ENCODE measurements around the gene PALD1. TPM values are rescaled to one million over a fixed set of nuclear protein-coding genes. Genes with fewer than 3 reads are reported as not detected.

Gene PALD1
- total and polyA plus RNA-seq, 7 donors, result 1.8 to 33.8 (median 13.9) TPM

- H3K4me3 ChIP-seq, result no peak overlapping the region
Observed at GRCh38 chr10:70541736-70542564, 63.4 kb downstream of the PALD1 start.

GRCh38 chr10:70542565-70542938 lies 64.0 kb downstream of the PALD1 start:
- Histone ChIP-seq H3K27me3 (no peaks in the 10 kb centered on the region), H3K36me3 (peaks cover 0 to 59% (median 4%) of the 10 kb centered on the region in 4 donors), H3K27ac (no peak overlapping the region), H3K9me3 (no peaks in the 10 kb centered on the region), H3K4me3 (no peak overlapping the region), H3K4me1 (peaks cover 0 to 12% (median 2%) of the 10 kb centered on the region in 4 donors)
- intact Hi-C loops (cut with DNase I), result loop anchor here (10.0 kb wide), 1 partner anchor 318 kb away; no protein-coding TSS in a partner anchor
- no peak for TF ChIP-seq CTCF (IDR thresholded peaks at IDR 0.05)
- no peak for TF ChIP-seq POLR2A (IDR thresholded peaks at IDR 0.05)
- TF ChIP-seq POLR2AphosphoS5 (IDR thresholded peaks at IDR 0.05), result no peak
- TF ChIP-seq EP300 (IDR thresholded peaks at IDR 0.05), result no peak
- 76 to 88% methylated on average over 3 of the region's 3 CpGs for WGBS, 2 donors
- no peak for DNase-seq

More at GRCh38 chr10:70541736-70542564, 63.4 kb downstream of the PALD1 start:
- WGBS, 2 donors, result 83 to 91% methylated on average over 14 of the region's 14 CpGs
- Histone ChIP-seq H3K27me3 (no peaks in the 10 kb centered on the region), H3K9me3 (no peaks in the 10 kb centered on the region), H3K36me3 (peaks cover 0 to 53% (median 4%) of the 10 kb centered on the region in 4 donors), H3K4me1 (peaks cover 0 to 12% (median 2%) of the 10 kb centered on the region in 4 donors), H3K27ac (no peak overlapping the region)
- intact Hi-C loops (cut with DNase I), result loop anchor here (10.0 kb wide), 1 partner anchor 317 kb away; no protein-coding TSS in a partner anchor
- no peak for DNase-seq
- no peak for TF ChIP-seq POLR2AphosphoS5 (IDR thresholded peaks at IDR 0.05)
- no peak for TF ChIP-seq CTCF (IDR thresholded peaks at IDR 0.05)
- TF ChIP-seq POLR2A (IDR thresholded peaks at IDR 0.05), result no peak
- no peak for TF ChIP-seq EP300 (IDR thresholded peaks at IDR 0.05)

GRCh38 chr10:70543911-70544310 lies 65.3 kb downstream of the PALD1 start:
- WGBS, 2 donors, result 92 to 97% methylated on average over 1 of the region's 1 CpG
- H3K4me3 ChIP-seq, result no peak overlapping the region
- no peak overlapping the region for H3K27ac ChIP-seq
- no peaks in the 10 kb centered on the region for H3K9me3 ChIP-seq
- TF ChIP-seq CTCF (IDR thresholded peaks at IDR 0.05) (no peak), EP300 (IDR thresholded peaks at IDR 0.05) (no peak), POLR2AphosphoS5 (IDR thresholded peaks at IDR 0.05) (no peak), POLR2A (IDR thresholded peaks at IDR 0.05) (no peak)
- peaks cover 0 to 62% (median 4%) of the 10 kb centered on the region in 4 donors for H3K36me3 ChIP-seq
- intact Hi-C loops (cut with DNase I), result loop anchor here (10.0 kb wide), 1 partner anchor 319 kb away; no protein-coding TSS in a partner anchor
- peaks cover 0 to 12% (median 2%) of the 10 kb centered on the region in 4 donors for H3K4me1 ChIP-seq
- H3K27me3 ChIP-seq, result no peaks in the 10 kb centered on the region
- DNase-seq, result no peak

- 77 to 81% methylated on average over 12 of the region's 12 CpGs for WGBS, 2 donors
- Histone ChIP-seq H3K4me3 (no peak overlapping the region), H3K36me3 (peaks cover 0 to 55% (median 4%) of the 10 kb centered on the region in 4 donors), H3K4me1 (peaks cover 0 to 7% (median 2%) of the 10 kb centered on the region in 4 donors), H3K9me3 (no peaks in the 10 kb centered on the region), H3K27me3 (no peaks in the 10 kb centered on the region), H3K27ac (no peak overlapping the region)
- TF ChIP-seq POLR2A (IDR thresholded peaks at IDR 0.05) (no peak), EP300 (IDR thresholded peaks at IDR 0.05) (no peak), CTCF (IDR thresholded peaks at IDR 0.05) (no peak), POLR2AphosphoS5 (IDR thresholded peaks at IDR 0.05) (no peak)
- intact Hi-C loops (cut with DNase I), result loop anchor here (10.0 kb wide), 1 partner anchor 320 kb away; no protein-coding TSS in a partner anchor
- no peak for DNase-seq
Observed at GRCh38 chr10:70544431-70545340, 66.1 kb downstream of the PALD1 start.

Data from sigmoid colon (tissue), 7 donors.